Activated CD4-positive, alpha-beta T cell treated with anti-CD3 and anti-CD28 coated beads, Interleukin-2, Interleukin-6, amounts not matched to agents 100 ng/mL and 50 ng/mL, durations not matched to agents 16 hours and 8 hours (primary cell): Measurements from ENCODE around the gene ALPP.
"Not testable (repeated sequence)": the region's sequence is repeated elsewhere in the genome, so short reads cannot be mapped to it uniquely, and the experiment has no call there.

Experiments used
- DNase-seq: peaks from one replicate; pipeline ENCODE4 v3.0.0-alpha.2; 2020

ALPP gene

DNA sequence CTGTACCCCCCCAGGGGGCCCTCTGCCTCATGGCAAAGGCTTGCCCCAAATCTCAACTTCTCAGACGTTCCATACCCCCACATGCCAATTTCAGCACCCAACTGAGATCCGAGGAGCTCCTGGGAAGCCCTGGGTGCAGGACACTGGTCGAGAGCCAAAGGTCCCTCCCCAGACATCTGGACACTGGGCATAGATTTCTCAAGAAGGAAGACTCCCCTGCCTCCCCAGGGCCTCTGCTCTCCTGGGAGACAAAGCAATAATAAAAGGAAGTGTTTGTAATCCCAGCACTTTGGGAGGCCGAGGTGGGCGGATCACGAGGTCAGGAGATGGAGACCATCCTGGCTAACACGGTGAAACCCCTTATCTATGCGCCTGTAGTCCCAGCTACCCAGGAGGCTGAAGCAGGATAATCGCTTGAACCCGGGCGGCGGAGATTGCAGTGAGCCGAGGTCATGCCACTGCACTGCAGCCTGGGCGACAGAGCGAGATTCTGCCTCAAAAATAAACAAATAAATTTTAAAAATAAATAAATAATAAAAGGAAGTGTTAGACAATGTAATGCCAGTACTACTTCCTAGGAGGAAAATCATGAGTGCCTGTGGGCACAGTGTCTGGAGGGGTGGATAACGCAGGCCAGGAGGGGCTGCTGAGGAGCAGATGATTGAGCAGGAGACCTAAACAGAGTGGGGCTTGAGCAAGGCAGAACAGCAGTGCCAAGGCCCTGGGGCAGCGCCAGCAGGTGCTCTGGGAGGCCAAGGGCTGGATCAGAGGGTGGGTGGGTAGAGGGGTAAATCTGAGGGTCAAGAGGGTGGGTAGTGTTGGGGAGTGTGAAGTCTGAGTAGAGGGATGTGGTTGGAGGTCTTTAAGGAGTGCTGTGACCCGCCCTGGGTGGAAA is 4.0 kb downstream of the ALPP start:
- no peak for DNase-seq

GRCh38 chr2:232384466-232384865 is 5.9 kb downstream of the ALPP start:
- DNase-seq: no peak

GRCh38 chr2:232385058-232385457 is 6.5 kb downstream of the ALPP start:
- DNase-seq: not testable (repeated sequence)

DNA sequence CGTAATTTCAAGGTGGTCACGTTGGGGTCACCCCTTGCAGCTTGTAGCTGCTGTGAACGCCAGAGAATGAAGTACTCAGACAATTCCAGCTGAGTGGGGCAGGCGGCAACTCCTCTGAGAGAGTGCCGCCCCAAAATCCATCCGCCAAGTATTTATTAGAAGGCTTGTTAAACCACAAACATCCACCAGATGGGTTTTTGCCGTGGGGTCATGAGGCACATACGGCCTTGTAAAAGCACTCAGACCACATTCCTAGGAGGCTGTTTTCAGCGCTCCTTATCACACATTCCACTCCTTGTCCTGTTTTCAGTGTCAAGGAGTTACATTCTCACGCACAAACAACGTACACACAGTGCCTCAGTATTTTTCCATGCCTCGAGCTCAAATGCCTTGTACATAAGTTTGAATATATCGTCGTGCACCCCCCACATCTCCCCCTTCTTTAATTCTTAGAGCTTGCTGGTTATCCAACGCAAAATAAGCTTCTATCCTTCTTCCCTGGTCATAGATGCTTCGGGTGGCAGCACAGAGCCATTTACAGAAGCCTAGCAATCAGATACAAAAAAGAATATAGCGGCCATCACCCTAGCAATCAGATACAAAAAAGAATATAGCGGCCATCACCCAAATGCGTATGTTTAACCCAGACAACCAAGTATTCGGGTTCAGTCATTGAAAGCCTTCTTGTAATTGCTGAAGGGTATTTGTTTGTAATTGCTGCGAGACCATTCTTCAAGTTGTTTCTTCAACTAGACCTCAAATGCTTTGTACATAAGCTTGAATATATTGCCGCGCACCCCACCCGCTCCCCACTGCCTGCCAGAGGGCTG is 7.3 kb downstream of the ALPP start:
- DNase-seq: no peak

- no peak for DNase-seq
These were observed 7.9 kb downstream of the ALPP start for GRCh38 chr2:232386490-232386739.

GRCh38 chr2:232386740-232387450 is 8.3 kb downstream of the ALPP start:
- DNase-seq: no peak

DNA sequence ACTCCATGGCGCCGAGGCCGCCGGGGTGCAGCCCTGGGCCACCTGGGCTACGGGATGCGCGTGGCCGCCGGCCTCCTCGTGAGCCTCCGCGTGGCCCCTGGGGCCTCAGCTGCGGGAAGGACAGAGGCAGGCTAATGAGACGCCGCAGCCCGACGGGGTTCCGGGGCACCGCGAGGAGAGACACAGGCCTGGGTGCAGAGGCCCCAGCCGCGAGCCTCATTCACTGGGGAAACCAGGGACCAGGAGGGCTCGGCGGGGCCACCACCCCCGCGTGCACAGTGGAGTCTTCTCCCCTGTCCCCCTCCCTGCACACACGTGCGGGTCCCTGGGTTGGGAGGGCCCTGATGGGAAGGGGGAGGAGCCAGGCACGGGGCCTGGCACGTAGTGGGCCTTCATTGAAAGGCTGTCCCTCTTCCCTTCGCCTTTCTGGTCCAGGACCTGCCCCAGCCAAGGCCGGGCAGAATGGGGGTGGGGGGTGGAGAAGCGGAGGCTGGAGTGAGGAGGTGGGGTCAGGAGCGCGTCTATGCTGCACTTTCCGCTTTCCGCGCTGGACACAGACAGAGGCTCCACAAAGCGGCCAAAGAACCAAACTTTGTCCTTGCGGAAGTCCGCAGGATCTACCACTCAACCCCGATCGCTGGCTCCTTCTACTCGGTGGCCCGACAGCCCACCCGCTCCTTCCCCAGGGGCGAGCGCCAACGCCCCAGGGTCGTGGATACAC is 9.1 kb downstream of the ALPP start:
- DNase-seq: no peak

DNA sequence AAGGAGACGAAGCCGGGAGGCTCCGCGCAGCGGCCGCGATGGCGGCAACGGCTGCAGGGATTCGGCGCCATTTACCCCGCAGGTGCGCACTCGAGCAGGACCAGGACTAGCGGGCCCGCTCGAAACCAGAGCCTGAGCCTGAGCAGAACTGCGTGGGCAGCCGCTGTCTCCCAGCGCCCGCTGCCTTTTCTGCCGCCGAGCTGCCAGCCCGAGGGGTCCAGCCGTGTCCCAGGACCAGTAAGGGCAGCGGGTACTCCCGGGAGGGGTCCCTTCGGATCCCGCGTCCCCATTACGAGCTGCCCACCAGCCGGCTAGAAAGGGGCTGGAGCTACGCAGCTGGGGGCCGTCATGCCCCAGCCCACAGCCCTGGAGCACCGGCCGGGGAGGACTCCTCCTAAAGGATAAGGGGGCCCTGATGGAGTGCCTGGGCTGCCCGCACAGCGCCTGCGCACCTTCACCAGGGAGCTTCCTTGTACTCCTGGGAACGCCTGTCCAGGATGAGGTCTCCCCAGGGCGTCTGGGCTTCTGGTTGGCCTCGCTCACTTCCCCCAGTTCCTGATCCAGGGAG is 9.9 kb downstream of the ALPP start:
- no peak for DNase-seq

DNA sequence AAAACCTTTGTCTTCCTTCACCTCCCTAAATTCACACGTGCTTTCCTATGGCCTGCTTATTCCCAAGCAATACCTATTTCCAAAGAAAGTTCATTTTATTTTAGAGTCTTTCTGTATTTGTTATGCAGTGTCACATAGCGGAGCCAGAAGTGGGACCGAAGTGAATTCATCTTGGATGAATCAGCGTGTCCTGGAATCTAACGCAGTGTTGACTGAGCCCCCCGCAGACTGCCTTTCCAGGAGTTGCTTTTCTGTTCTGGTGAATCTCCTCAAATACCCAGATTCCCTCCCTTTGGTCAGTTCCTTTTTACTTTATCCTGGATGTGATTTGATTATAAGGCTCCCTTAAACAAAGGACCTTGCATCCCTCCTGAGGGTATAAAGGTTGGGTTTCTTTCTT is 10.8 kb downstream of the ALPP start:
- DNase-seq: no peak

DNA sequence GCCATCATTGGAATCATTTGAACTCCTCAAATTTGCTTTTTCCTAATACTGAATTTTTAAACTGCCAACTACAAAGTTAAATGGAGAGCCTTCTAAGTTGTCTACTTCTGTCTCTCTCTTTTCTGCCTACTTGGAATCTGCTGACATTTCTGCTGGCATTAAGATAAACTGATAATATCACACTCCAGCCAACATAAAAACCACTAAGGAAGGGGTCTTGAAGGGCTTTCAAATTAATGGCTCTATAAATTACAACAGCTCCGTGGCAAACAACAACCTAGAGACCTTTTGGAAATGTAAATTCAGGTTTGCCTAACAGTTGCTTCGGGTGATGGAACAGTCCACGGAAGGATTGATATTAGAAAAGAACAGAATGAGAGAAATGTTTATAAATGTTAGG is 12.1 kb downstream of the ALPP start:
- DNase-seq: no peak

DNA sequence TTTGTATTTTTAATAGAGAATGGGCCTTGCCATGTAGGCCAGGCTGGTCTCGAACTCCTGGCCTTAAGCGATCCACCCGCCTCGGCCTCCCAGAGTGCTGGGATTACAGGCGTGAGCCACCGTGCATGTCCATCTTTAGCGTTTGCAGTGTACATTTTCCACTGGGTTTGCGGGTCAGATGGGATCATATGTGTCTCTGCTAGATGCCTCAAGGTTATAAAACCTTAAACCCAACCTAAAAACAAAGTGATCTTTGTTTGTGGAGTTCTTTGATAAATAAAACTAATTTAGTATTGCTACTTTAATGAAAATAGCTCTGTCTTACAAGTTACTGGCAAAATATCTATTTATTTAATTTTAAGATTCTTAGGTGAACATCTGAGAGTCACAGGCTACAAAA is 15.0 kb downstream of the ALPP start:
- DNase-seq: no peak

DNA sequence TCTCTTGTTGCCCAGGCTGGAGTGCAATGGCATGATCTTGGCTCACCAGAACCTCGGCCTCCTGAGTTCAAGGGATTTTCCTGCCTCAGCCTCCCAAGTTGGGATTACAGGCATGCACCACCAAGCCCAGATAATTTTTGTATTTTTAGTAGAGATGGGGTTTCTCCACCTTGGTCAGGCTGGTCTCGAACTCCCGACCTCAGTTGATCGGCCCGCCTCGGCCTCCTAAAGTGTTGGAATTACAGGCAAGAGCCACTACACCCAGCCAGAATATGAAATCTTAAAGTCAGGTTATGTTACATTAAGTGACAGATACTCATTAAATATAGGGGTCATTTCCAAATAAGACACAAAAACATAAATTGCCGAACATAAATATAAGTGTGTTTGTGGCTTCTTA is 15.9 kb downstream of the ALPP start:
- not testable (repeated sequence) for DNase-seq

- DNase-seq: no peak
These were observed 17.0 kb downstream of the ALPP start for GRCh38 chr2:232395586-232395985.

- no peak for DNase-seq
These were observed 18.1 kb downstream of the ALPP start for GRCh38 chr2:232396683-232397082.

DNA sequence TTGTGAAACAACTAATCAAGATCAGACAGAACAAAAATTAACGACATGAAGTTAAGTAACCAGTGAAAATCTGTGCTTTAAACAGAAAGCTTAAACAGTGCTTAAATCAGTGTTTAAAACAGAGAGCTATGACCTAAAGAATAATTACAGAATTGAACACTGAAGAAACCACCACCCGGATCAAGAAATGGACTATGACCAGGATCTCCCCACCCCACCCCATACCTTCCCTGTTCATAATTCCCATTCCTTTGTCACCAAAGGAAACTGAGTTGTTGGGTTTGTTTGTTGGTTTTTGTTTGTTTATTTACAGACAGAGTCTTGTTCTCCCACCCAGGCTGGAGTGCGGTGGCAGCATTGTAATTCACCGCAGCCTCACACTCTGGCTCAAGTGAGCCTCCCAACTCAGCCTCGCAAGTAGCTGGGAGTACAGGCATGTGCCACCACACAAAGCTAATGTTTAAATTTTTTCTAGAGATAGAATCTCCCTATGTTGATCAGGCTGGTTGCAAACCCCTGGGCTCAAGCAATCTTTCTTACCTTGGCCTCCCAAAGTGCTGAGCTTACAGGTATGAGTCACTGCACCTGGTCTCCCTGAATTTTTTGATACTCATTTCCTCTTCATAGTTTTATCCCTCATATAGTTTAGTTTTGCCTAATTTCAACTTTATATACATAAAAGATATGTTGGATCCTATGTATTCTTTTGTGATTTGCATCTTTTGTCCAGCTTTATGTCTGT is 19.9 kb downstream of the ALPP start:
- no peak for DNase-seq

- DNase-seq: no peak
These were observed 21.9 kb downstream of the ALPP start for GRCh38 chr2:232400256-232401015.

- DNase-seq: no peak
These were observed 24.0 kb downstream of the ALPP start for GRCh38 chr2:232402518-232402917.

DNA sequence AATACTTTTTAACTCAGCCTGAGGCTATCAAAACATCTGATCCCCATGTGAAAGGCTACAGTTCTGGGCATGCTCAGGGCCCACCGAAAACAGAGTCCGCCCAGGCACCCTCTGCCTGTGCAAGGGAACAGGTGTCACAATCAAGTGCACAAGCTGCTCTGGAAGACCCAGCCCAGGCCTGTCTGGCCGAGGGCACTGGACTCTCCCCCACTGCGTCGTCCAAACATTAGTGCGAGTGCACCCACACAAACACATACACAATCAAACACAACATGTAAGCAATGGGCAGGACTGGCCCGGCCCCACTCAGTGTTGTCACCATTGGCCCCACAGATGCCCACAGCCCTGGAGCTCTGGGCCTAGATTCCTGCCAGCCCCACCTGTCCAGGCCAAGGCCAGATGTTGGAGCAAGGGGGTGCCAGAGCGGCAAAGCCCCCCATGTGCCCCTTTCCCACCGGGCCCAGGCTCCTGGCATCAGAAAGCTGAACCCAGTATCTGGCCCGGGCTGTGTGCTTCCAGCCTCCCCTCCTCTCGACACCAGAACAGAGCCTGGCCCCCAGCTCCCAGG is 27.5 kb downstream of the ALPP start:
- no peak for DNase-seq

DNA sequence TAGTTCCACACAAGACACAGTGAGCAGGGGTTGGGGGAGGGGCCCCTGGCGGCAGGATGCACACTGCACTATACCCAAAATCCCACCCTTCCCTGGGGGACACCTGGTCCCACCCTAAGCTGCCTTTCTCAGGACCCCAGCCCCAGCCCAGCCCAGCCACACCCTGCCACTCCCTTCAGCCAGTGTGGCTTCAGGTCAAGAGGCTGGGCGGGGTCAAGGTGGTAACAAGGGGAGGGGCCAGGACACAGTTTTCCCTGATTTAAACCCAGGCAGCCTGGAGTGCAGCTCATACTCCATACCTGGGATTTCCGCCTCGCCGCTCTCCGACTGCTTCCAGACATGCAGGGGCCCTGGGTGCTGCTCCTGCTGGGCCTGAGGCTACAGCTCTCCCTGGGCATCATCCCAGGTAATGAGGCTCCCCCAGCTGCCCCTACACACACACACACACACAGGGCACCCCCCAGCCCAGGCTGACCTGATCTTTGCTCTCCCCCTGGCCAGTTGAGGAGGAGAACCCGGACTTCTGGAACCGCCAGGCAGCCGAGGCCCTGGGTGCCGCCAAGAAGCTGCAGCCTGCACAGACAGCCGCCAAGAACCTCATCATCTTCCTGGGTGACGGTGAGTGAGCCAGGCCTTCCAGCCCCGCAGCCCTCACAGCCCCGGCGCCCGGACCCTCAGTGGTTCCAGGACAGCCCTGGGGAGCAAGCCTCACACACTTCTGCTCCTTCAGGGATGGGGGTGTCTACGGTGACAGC is 28.2 kb downstream of the ALPP start, which contains the start of gene ALPG:
ALPG (plus strand) TSS at position 289 of the 755 bp plus-strand sequence; CDS start at position 340, 51 bp downstream.
- no peak for DNase-seq
